ENCODE measurements around the gene PACRG. TPM values are rescaled to one million over a fixed set of nuclear protein-coding genes. Genes with fewer than 3 reads are reported as not detected.

PACRG gene
- total and polyA plus RNA-seq, 2 of the 13 experiments (the other 11 are each of a cell fraction or from before 2014, with no cell fraction given): 0.13 TPM; not detected in 1

DNA sequence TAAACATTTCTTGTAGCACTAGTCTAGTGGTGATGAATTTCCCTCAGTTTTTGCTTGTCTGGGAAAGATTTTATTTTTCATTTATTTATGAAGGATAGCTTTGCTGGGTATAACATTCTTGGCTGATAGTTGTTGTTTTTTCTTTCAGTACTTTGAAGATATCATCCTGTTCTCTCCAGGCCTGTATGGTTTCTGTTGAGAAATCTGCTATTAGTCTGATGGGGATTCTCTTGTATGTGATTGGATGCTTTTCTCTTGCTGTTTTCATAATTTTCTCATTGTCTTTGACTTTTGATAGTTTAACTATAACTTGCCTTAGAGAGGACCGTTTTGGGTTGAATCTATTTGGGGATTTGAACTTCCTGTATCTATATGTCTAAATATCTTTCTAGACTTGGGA, 207.1 kb downstream of the PACRG start:
- in situ Hi-C loops (cut with HindIII; ENCODE audit: extremely low pct_ligation_motif_present, low pct_unique_long_range_greater_than_20kb): no loop called here
- no peaks in the 10 kb centered on the region for H3K4me1 ChIP-seq (ENCODE audit: insufficient read depth, low read length)
- no peaks in the 10 kb centered on the region for H3K79me2 ChIP-seq (ENCODE audit: insufficient read depth, low read length)
- no peak overlapping the region for H3K9ac ChIP-seq (ENCODE audit: insufficient read depth, low read depth, low read length)
- H3K4me2 ChIP-seq (ENCODE audit: low read depth, low read length): no peak overlapping the region
- no peak overlapping the region for H2AFZ ChIP-seq (ENCODE audit: low read length)
- ChIA-PET POLR2A (no interaction called here), CTCF (ENCODE audit: low intra/inter-chr PET ratio, low total read pairs) (no interaction called here)
- H3K9me3 ChIP-seq (ENCODE audit: low read length): peaks cover 85% of the 10 kb centered on the region
- intact Hi-C loops (cut with micrococcal nuclease; ENCODE audit: unreplicated experiment): no loop called here
- WGBS (ENCODE audit: low lambda C conversion rate): 0% methylated on average over 1 of the region's 1 CpG
- BruUV-seq (replicated peaks): no TSS peak
- no peaks in the 10 kb centered on the region for H3K36me3 ChIP-seq (replicated peaks in 1 of 2; ENCODE audit: control insufficient read depth in 1 of 2, insufficient read depth in 2 of 2, low read length in 2 of 2)
- no peak overlapping the region for H3K4me3 ChIP-seq (replicated peaks in 1 of 3; ENCODE audit: insufficient read depth in 1 of 3, low read depth in 2 of 3, low read length in 3 of 3)
- TF ChIP-seq CBX1 (IDR thresholded peaks at IDR 0.05; ENCODE audit: low read depth) (no peak), SRSF9 (IDR thresholded peaks at IDR 0.05; ENCODE audit: borderline replicate concordance, insufficient read depth, low read depth, low read length, poor library complexity, severe bottlenecking) (no peak), ZNF768 (CRISPR knock-in tag; IDR thresholded peaks at IDR 0.05) (no peak), SNAPC2 (CRISPR knock-in tag; IDR thresholded peaks at IDR 0.05) (no peak), ZNF30 (CRISPR knock-in tag; IDR thresholded peaks at IDR 0.05) (no peak), ZNF280D (CRISPR knock-in tag; IDR thresholded peaks at IDR 0.05) (no peak), TRIM24 (CRISPR knock-in tag; IDR thresholded peaks at IDR 0.05) (no peak), RXRB (CRISPR knock-in tag; IDR thresholded peaks at IDR 0.05; ENCODE audit: borderline replicate concordance) (no peak), ZNF138 (CRISPR knock-in tag; IDR thresholded peaks at IDR 0.05; ENCODE audit: low read depth) (no peak), SETDB1 (CRISPR knock-in tag; IDR thresholded peaks at IDR 0.05; ENCODE audit: borderline replicate concordance) (no peak), CHCHD3 (CRISPR knock-in tag; IDR thresholded peaks at IDR 0.05) (no peak), SMAD9 (CRISPR knock-in tag; IDR thresholded peaks at IDR 0.05) (no peak), TFDP2 (CRISPR knock-in tag; IDR thresholded peaks at IDR 0.05) (no peak)
- TF ChIP-seq, protein P1, sequence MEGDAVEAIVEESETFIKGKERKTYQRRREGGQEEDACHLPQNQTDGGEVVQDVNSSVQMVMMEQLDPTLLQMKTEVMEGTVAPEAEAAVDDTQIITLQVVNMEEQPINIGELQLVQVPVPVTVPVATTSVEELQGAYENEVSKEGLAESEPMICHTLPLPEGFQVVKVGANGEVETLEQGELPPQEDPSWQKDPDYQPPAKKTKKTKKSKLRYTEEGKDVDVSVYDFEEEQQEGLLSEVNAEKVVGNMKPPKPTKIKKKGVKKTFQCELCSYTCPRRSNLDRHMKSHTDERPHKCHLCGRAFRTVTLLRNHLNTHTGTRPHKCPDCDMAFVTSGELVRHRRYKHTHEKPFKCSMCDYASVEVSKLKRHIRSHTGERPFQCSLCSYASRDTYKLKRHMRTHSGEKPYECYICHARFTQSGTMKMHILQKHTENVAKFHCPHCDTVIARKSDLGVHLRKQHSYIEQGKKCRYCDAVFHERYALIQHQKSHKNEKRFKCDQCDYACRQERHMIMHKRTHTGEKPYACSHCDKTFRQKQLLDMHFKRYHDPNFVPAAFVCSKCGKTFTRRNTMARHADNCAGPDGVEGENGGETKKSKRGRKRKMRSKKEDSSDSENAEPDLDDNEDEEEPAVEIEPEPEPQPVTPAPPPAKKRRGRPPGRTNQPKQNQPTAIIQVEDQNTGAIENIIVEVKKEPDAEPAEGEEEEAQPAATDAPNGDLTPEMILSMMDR (CRISPR knock-in tag; IDR thresholded peaks at IDR 0.05): no peak
- no peak for DNase-seq (ENCODE audit: low spot score)
- H3K27ac ChIP-seq (ENCODE audit: extremely low read length, insufficient read depth, low read length): no peak overlapping the region
- no peak for FAIRE-seq
- no peak for ATAC-seq
- no peaks in the 10 kb centered on the region for H4K20me1 ChIP-seq (ENCODE audit: insufficient read depth, low read length)
- no peaks in the 10 kb centered on the region for H3K27me3 ChIP-seq (ENCODE audit: control insufficient read depth in 1 of 2, insufficient read depth in 2 of 2, low read length in 2 of 2)
